Glutamatergic neuron (in vitro differentiated cells): ENCODE results near the gene OR51S1. TPM values are rescaled to one million over a fixed set of nuclear protein-coding genes. Genes with fewer than 3 reads are reported as not detected.

Experiments used
- DNase-seq: peaks from one replicate; pipeline ENCODE4 v3.0.0; 2022
- H3K27ac Mint-ChIP-seq: one replicate; pipeline ENCODE4 v1.8.0; 2020; ENCODE audit warnings: mild to moderate bottlenecking, mixed read lengths, inconsistent platforms; ENCODE audit not compliant: unreplicated experiment
- H3K27me3 Mint-ChIP-seq: one replicate; pipeline ENCODE4 v1.8.0; 2020; ENCODE audit warnings: mild to moderate bottlenecking, moderate library complexity, mixed read lengths, inconsistent platforms; ENCODE audit not compliant: unreplicated experiment
- H3K36me3 Mint-ChIP-seq: one replicate; pipeline ENCODE4 v1.8.0; 2020; ENCODE audit warnings: mild to moderate bottlenecking, mixed read lengths, inconsistent platforms; ENCODE audit not compliant: unreplicated experiment
- H3K4me1 Mint-ChIP-seq: one replicate; pipeline ENCODE4 v1.8.0; 2020; ENCODE audit warnings: mild to moderate bottlenecking, low read depth, mixed read lengths, inconsistent platforms; ENCODE audit not compliant: unreplicated experiment
- H3K4me3 Mint-ChIP-seq: one replicate; pipeline ENCODE4 v1.8.0; 2020; ENCODE audit warnings: mild to moderate bottlenecking, mixed read lengths, inconsistent platforms; ENCODE audit not compliant: unreplicated experiment
- H3K9me3 Mint-ChIP-seq: one replicate; pipeline ENCODE4 v1.8.0; 2020; ENCODE audit warnings: mild to moderate bottlenecking, moderate library complexity, mixed read lengths, inconsistent platforms; ENCODE audit not compliant: unreplicated experiment
- total RNA-seq: library from RNA; stranded (reverse); fragmentation: NEBNext Ultra II Directional; extraction: Animal tissue kit (Norgen Biotek cat#: 25700); gene quantifications from one replicate; pipeline ENCODE4 v1.2.1, GENCODE V29; 2021; ENCODE audit not compliant: unreplicated experiment
- TF ChIP-seq, protein P1 (sequence below): fragments of 200-600 bp; sonication (generic); IDR thresholded peaks from one replicate; pipeline ENCODE4 v1.5.0; 2021; ENCODE audit not compliant: partially characterized antibody, unreplicated experiment

OR51S1 gene
- total RNA-seq, 1 donor from 2014 or later, result not detected

DNA sequence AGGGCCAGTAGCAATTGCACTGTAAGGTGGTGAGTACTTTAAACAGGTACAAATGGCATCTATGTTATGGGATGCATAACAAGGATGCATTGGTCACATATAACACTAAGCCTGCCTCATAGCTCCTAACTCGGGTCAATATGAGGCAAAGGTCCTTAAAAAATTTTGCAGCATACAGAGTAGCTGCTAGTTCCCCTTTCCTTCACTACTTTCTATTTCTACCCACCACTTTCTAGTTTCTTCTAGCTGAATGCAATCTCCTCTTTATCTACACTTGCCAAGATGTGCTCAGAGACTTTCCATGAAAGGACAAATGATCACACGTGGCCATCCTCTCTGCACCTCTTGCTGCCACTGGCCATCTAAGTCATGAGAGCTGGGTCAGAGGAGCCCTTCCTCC is 18.1 kb downstream of the OR51S1 start:
- H3K4me1 Mint-ChIP-seq, result no peaks in the 10 kb centered on the region
- H3K27ac Mint-ChIP-seq, result no peak overlapping the region
- H3K27me3 Mint-ChIP-seq, result peaks cover 2% of the 10 kb centered on the region
- H3K9me3 Mint-ChIP-seq, result no peaks in the 10 kb centered on the region
- no peak overlapping the region for H3K4me3 Mint-ChIP-seq
- TF ChIP-seq, protein P1, sequence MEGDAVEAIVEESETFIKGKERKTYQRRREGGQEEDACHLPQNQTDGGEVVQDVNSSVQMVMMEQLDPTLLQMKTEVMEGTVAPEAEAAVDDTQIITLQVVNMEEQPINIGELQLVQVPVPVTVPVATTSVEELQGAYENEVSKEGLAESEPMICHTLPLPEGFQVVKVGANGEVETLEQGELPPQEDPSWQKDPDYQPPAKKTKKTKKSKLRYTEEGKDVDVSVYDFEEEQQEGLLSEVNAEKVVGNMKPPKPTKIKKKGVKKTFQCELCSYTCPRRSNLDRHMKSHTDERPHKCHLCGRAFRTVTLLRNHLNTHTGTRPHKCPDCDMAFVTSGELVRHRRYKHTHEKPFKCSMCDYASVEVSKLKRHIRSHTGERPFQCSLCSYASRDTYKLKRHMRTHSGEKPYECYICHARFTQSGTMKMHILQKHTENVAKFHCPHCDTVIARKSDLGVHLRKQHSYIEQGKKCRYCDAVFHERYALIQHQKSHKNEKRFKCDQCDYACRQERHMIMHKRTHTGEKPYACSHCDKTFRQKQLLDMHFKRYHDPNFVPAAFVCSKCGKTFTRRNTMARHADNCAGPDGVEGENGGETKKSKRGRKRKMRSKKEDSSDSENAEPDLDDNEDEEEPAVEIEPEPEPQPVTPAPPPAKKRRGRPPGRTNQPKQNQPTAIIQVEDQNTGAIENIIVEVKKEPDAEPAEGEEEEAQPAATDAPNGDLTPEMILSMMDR, result no peak
- H3K36me3 Mint-ChIP-seq, result no peaks in the 10 kb centered on the region
- no peak for DNase-seq

DNA sequence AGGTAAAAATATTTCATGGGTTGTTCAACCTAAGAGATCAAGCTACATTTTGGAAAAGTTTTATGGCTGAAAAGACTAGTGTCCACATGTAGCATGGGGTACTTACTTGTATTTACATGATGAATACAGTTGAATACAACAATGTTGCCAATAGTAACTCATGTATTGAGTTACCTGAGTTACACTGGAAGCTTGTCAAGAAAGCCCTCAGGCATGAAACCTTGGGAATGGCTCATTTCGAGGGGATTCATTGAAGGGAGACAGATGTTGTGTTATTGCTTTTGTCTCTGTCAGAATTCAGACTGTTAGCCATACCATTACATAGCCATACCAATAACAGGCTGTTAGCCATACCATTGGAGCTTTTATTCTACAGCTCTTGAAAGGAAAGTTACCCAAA is 18.7 kb downstream of the OR51S1 start:
- no peaks in the 10 kb centered on the region for H3K36me3 Mint-ChIP-seq
- H3K27me3 Mint-ChIP-seq, result peaks cover 2% of the 10 kb centered on the region
- no peaks in the 10 kb centered on the region for H3K9me3 Mint-ChIP-seq
- no peak for DNase-seq
- H3K27ac Mint-ChIP-seq, result no peak overlapping the region
- TF ChIP-seq, protein P1, result no peak
- no peak overlapping the region for H3K4me3 Mint-ChIP-seq
- H3K4me1 Mint-ChIP-seq, result no peaks in the 10 kb centered on the region

DNA sequence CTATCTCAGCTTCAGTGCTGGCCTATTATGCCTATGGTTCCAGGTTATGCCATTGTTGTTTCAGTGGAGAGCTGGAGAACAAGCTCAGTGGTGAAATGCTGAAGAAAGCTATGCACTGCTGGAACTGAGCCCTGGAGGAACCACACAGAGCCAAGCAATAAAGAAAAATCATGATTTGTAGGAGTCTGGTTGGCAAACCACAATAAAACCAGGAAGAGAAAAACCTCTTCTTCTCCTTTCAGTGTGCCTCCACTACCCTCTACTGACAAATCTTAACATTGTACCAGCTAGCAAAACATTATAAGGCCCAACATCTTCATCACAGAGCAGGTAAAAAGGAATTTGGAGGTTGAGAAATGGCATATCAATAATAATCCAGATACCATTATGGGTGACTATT is 22.6 kb downstream of the OR51S1 start:
- Mint-ChIP-seq H3K9me3 (no peaks in the 10 kb centered on the region), H3K27ac (no peak overlapping the region), H3K27me3 (peaks cover 1% of the 10 kb centered on the region), H3K4me1 (no peaks in the 10 kb centered on the region), H3K4me3 (no peak overlapping the region), H3K36me3 (no peaks in the 10 kb centered on the region)
- DNase-seq, result no peak
- TF ChIP-seq, protein P1, result no peak

- no peak for DNase-seq
- H3K4me3 Mint-ChIP-seq, result no peak overlapping the region
- TF ChIP-seq, protein P1, result no peak
- H3K27ac Mint-ChIP-seq, result no peak overlapping the region
- H3K36me3 Mint-ChIP-seq, result no peaks in the 10 kb centered on the region
- no peaks in the 10 kb centered on the region for H3K4me1 Mint-ChIP-seq
- H3K9me3 Mint-ChIP-seq, result no peaks in the 10 kb centered on the region
- peaks cover 3% of the 10 kb centered on the region for H3K27me3 Mint-ChIP-seq
Observed at GRCh38 chr11:4825132-4825531, 23.9 kb downstream of the OR51S1 start.

- Mint-ChIP-seq H3K9me3 (no peaks in the 10 kb centered on the region), H3K4me1 (no peaks in the 10 kb centered on the region), H3K27ac (no peak within 1 kb of the TSS), H3K27me3 (peaks cover 3% of the 10 kb centered on the region), H3K36me3 (no peaks in the 10 kb centered on the region), H3K4me3 (no peak within 1 kb of the TSS)
- no peak for DNase-seq
- TF ChIP-seq, protein P1, result no peak
Observed at GRCh38 chr11:4821021-4821420, 28.0 kb downstream of the OR51S1 start, which contains the start of gene OR51F2. OR51F2 (plus strand) TSS chr11:4821321; CDS start chr11:4821422, 101 bp downstream.
